Ascending aorta (tissue), 2 donors: ENCODE results near the gene ADAM33. TPM values are rescaled to one million over a fixed set of nuclear protein-coding genes. Genes with fewer than 3 reads are reported as not detected.
A peak's percentile ranks its signal among the peaks of the same experiment; 100 is the strongest.

ENCODE experiments used
- DNase-seq, 2 donors: peaks; one replicate each; pipeline ENCODE4 v3.0.0-alpha.2; 2019; ENCODE audit warnings: low spot score in 2 of 2
- H3K27ac ChIP-seq, 2 donors: fragments of 200-600 bp; sonication (generic); one replicate each; pipeline ENCODE4 v1.5.1; 2016 to 2017; ENCODE audit warnings: mild to moderate bottlenecking in 1 of 2
- H3K27me3 ChIP-seq: fragments of 200-600 bp; sonication (generic); one replicate; pipeline ENCODE4 v1.5.1; 2017
- H3K36me3 ChIP-seq, 2 donors: fragments of 200-600 bp; sonication (generic); one replicate each; pipeline ENCODE4 v1.5.1; 2016
- H3K4me1 ChIP-seq, 2 donors: fragments of 200-600 bp; sonication (generic); one replicate each; pipeline ENCODE4 v1.5.1; 2016 to 2017; ENCODE audit warnings: mild to moderate bottlenecking in 1 of 2
- H3K4me3 ChIP-seq, 2 donors: fragments of 200-600 bp; sonication (generic); one replicate each; pipeline ENCODE4 v1.5.1; 2016 to 2017; ENCODE audit warnings: mild to moderate bottlenecking in 1 of 2
- H3K9me3 ChIP-seq, 2 donors: fragments of 200-600 bp; sonication (generic); one replicate each; pipeline ENCODE4 v1.5.1; 2016
- intact Hi-C: fragments of 100-400 bp; cut with DNase I; formaldehyde crosslinking; loops from one replicate; pipeline ENCODE4 v1.15.1; 2023
- total RNA-seq: library from RNA; depleted of rRNA; stranded (reverse); fragments of >200 nt; gene quantifications from one replicate; pipeline ENCODE4 v1.1.0, GENCODE V29; 2016
- TF ChIP-seq, protein P1 (sequence below), 3 experiments: fragments of 200-600 bp in 2 of 3; fragments of 450-650 bp in 1 of 3; sonication (generic) in 2 of 3; IDR thresholded peaks; one replicate each; pipeline ENCODE4 v1.5.1; 2016 to 2019; ENCODE audit warnings: antibody characterized with exemption in 3 of 3, mild to moderate bottlenecking in 1 of 3, moderate library complexity in 1 of 3

The ADAM33 gene
- total RNA-seq, 1 donor from 2014 or later: 234 TPM

DNA sequence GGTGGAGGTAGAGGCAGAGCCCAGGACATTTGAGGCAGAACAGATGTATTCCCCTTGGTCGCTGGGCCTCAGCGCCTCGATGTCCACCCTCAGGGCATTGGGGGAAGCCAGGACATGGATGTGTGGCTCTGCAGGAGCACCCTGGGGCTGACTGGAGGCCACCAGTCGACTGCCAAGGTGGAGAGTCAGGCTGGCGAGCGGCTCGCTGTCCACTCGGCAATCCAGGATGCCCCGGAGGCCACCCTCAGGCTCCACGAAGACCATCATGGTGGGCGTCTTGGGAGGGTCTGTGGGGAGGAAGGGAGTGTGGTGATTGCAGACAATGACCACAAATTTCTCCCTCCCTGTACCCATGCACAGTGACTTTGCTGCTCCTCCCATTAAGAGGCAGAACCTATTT, 8.2 kb upstream of the ADAM33 start:
- Histone ChIP-seq H3K27me3 (no peaks in the 10 kb centered on the region), H3K36me3 (no peaks in the 10 kb centered on the region), H3K4me3 (no peak overlapping the region), H3K9me3 (no peaks in the 10 kb centered on the region), H3K4me1 (peaks cover 8 to 11% of the 10 kb centered on the region in 2 donors), H3K27ac (no peak overlapping the region)
- TF ChIP-seq, protein P1, sequence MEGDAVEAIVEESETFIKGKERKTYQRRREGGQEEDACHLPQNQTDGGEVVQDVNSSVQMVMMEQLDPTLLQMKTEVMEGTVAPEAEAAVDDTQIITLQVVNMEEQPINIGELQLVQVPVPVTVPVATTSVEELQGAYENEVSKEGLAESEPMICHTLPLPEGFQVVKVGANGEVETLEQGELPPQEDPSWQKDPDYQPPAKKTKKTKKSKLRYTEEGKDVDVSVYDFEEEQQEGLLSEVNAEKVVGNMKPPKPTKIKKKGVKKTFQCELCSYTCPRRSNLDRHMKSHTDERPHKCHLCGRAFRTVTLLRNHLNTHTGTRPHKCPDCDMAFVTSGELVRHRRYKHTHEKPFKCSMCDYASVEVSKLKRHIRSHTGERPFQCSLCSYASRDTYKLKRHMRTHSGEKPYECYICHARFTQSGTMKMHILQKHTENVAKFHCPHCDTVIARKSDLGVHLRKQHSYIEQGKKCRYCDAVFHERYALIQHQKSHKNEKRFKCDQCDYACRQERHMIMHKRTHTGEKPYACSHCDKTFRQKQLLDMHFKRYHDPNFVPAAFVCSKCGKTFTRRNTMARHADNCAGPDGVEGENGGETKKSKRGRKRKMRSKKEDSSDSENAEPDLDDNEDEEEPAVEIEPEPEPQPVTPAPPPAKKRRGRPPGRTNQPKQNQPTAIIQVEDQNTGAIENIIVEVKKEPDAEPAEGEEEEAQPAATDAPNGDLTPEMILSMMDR (IDR thresholded peaks at IDR 0.05): no peak
- no peak for DNase-seq
- intact Hi-C loops: loop anchor here (10.0 kb wide), 3 partner anchors 215 to 395 kb away; partner anchors contain the start of genes ATRN and RNF24

DNA sequence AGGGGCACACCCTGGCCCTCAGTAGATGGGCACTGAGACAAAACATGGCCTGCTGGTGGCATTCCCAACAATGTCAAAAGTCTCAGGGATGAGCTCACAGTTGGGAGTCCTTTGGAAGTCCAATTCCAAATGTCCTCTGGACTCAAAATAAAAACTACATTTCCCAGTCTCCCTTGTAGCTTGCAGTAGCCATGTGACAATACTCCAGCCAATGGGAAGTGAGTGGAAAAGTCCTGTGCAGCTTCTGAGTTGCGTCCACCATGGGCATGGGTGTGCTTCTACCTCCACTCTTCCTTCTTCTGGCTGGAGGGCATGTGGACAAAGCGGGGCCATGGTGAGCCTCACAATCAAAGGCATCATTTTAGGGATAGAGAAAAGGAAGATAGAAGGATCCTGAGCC, 5.8 kb upstream of the ADAM33 start:
- TF ChIP-seq, protein P1 (IDR thresholded peaks at IDR 0.05): no peak
- Histone ChIP-seq H3K4me1 (peaks cover 8 to 11% of the 10 kb centered on the region in 2 donors), H3K27ac (peak overlapping the region; percentile 77 to 85), H3K9me3 (no peaks in the 10 kb centered on the region), H3K4me3 (peak overlapping the region in 1 of 2 donors; percentile 4), H3K36me3 (no peaks in the 10 kb centered on the region), H3K27me3 (no peaks in the 10 kb centered on the region)
- intact Hi-C loops: loop anchor here (1.0 to 10.0 kb wide), 4 partner anchors 20 to 397 kb away; partner anchors contain the start of genes ATRN and RNF24
- DNase-seq: no peak

DNA sequence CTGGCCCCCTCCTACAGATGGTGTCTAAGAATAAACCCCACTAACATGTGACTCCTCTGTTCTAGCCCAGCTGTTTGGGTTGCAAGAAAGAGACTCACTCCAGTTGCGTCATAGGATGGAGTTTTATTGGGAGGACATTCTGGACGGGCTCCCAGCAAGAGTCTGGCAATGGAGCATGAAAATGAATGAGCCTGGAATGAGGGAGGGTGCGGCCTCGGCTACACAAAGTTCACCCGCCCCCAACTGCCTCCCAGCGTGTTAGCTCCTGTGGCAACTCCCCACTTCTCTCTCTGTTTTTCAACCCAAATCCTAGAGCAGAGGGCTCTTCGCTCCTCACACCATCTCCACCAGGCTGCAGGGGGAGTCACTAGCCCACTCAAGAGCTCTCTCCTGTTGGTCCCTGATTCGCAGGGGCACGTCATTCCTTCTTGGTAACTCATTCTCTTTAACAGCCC, 5.1 kb upstream of the ADAM33 start:
- H3K4me1 ChIP-seq: peaks cover 8 to 16% of the 10 kb centered on the region in 2 donors
- peak; percentile 49 to 93 for DNase-seq
- TF ChIP-seq, protein P1 (IDR thresholded peaks at IDR 0.05): no peak
- no peaks in the 10 kb centered on the region for H3K36me3 ChIP-seq
- no peaks in the 10 kb centered on the region for H3K27me3 ChIP-seq
- intact Hi-C loops: loop anchor here (1.0 to 10.0 kb wide), 4 partner anchors 20 to 398 kb away; partner anchors contain the start of genes ATRN and RNF24
- H3K4me3 ChIP-seq: peak overlapping the region in 1 of 2 donors; percentile 4
- peak overlapping the region; percentile 77 to 85 for H3K27ac ChIP-seq
- H3K9me3 ChIP-seq: no peaks in the 10 kb centered on the region

DNA sequence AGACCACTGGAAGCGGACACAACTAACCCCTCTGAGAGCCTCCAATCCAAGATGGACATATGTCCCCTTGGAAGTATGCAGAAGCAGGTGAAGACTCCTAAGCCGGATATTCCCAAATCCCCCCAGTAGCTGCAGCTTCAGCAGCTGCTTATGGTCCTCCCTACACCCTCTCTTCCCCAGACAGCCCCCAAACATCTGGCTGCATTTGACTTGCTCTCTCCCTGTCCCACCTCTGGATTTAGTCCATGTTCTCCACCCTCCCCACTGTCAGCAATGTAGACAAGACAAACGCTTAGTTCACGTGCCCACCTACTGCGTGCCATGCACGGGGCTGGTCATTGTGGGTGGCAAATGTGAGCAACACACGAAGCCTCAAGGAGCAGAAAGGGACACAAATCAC, 4.6 kb upstream of the ADAM33 start:
- no peak for DNase-seq
- TF ChIP-seq, protein P1 (IDR thresholded peaks at IDR 0.05): no peak
- H3K27me3 ChIP-seq: no peaks in the 10 kb centered on the region
- H3K27ac ChIP-seq: peak overlapping the region; percentile 41 to 77
- no peaks in the 10 kb centered on the region for H3K36me3 ChIP-seq
- H3K9me3 ChIP-seq: no peaks in the 10 kb centered on the region
- intact Hi-C loops: loop anchor here (10.0 kb wide), 3 partner anchors 212 to 398 kb away; partner anchors contain the start of genes ATRN and RNF24
- no peak overlapping the region for H3K4me3 ChIP-seq
- peaks cover 8 to 16% of the 10 kb centered on the region in 2 donors for H3K4me1 ChIP-seq

DNA sequence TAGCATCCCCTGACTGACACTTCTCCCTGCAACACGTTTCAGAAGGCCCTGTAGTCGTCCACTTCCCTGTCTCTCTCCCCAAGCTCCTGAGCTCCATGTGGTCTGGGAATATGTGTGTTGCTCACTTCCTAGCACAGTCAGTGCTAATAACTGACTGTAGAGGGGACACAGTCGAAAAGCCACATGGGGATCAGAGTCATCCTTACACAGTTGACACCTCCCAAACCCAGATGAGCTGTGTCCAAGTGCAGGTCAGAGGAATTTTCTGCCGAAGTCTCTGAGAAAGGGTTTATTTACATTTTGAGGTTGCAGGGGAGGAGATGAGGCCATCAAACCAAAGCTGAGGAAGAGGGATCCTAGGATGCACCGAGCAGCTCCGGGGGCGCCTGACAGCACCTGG, 3.5 kb upstream of the ADAM33 start:
- no peaks in the 10 kb centered on the region for H3K36me3 ChIP-seq
- no peak overlapping the region for H3K4me3 ChIP-seq
- DNase-seq: no peak
- H3K27ac ChIP-seq: peak overlapping the region in 1 of 2 donors; percentile 18
- peaks cover 13 to 23% of the 10 kb centered on the region in 2 donors for H3K4me1 ChIP-seq
- intact Hi-C loops: loop anchor here (10.0 kb wide), 3 partner anchors 211 to 399 kb away; partner anchors contain the start of genes ATRN and RNF24
- TF ChIP-seq, protein P1 (IDR thresholded peaks at IDR 0.05): no peak
- no peaks in the 10 kb centered on the region for H3K9me3 ChIP-seq
- no peaks in the 10 kb centered on the region for H3K27me3 ChIP-seq
